NCI-H345 (cell line): ENCODE results near the gene CHIT1.
A peak's percentile ranks its signal among the peaks of the same experiment; 100 is the strongest.
"Not testable (repeated sequence)": the region's sequence is repeated elsewhere in the genome, so short reads cannot be mapped to it uniquely, and the experiment has no call there.

Experiments
- DNase-seq: peaks from one replicate; lab custom pipeline; 2025; lab: John Stamatoyannopoulos, UW

The CHIT1 gene

DNA sequence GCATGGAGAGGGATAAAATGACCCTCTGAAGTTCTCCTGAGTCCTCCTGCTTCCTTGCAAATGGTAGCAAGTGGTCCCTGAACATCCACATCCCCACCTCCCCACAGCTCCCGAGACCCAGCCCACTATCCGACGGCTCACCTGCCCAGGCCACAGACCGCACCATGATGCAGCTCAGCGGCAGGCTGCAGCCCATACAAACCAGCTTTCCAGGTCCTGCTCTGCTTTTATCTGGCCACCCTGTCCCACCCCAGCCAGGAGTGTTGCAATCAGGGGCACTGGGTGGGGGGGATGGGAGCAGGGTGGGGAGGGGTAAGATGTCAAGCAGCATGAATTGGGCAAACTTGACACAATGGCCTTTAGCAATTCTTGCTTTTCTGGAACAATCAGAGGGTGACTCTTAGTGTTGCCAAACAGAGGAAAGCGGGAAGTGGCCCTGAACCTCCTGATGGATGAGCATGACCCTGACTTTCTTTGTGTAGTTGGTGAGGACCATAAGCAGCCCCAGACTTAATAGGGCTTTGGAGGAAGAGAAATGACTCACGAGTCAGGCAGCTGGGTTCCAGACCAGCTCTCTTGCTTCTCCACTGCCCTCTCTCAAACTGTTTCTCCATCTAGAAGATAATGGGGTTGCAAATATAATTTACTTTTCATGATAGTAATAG lies at the start of gene CHIT1:
Gene CHIT1, minus strand, starts transcription at position 203 of the 665 bp plus-strand sequence. Its CDS starts 37 bp downstream, at position 166.
- DNase-seq = no peak

DNA sequence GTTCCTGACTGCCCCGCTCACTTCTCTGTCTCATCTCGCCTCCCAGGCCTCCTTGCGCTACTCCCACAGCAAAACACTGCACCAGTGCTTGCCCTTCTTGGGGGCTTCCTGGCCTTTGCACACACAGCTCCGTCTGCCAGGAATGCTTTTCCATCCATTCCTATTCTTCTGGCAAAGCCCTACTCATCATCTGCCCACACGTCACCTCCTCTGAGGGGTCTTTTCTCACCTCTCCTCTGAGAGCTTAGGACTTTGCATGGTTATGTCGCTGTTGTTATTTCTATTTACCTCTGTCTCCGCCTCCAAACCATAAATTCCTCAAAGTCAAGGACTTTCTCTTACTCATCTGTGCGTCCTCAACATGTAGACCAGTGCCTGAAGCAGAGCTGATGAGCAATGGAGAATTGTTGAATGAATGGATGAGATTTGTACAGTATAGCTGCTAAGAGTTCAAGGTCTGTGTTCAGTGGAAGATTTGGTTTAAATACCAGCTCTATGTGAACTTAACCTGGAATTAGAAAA lies 49.5 kb upstream of the CHIT1 start:
- DNase-seq = no peak

DNA sequence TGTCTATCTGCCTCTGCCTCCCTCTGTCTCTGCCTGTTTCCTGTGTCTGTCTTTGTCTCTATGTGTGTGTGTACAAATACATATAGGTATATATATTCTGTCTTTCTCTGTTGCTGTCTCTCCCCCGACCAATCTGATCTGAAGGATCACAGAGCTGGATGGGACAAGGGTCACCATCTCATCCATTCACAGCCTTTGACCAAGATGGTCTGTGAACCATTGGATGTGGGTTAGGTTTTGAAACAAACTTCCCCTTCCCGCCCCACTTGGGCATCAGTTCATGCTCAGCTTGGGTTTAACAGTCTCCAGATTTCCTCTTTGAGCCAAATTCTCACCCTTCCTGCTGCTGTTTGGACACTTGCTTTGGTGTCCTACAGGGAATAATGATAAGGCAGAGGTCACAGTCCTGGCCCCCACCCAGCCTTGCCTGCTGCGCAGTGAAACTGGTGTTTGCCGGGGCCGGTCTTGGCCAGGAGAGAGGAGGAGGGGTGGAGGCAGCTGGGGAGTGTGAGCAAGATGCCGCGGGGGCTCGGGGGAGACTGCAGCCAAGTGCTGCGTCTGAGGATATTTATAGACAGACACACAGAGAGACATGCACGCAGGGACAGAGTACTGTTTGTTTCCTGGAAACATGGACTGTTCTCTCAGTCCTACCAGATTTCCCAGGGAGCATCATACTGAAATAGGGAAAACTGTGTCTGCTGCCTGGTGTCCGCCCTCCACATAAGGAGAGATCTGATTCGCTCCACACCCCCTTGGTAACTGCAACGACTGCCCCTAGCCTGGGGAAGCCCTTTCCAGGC lies 48.8 kb upstream of the CHIT1 start:
- no peak for DNase-seq

DNA sequence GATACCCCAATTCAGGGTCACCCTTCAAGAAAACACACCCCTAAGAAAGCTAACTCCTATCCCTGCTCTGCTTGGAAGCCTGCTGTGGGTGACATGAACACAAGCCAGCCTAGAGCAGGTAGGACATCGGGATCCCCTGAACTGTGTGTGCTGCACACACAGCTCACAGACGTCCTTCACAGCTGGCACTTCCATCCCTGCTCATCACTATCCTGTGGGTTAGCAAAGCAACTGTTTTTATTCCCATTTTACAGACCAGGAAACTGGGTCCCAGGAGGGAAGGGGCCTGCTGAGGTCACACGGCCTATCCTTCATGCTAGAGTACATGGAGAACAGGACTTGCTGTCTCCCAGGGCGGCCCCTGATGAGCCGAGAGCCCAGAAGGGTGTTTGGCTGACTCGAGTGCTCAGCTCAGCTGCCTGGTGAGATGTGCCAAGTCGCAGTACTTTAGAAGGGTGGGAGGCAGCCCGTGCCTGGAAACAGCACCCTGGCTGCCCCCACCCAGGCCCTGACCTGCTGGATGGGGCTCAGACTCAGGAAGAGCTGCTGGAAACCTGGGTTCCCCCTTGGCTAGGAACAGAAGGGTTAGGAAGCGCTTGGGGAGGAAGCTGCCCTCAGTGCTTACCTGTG lies 47.6 kb upstream of the CHIT1 start:
- no peak for DNase-seq

GRCh38 chr1:203276408-203276807 lies 46.9 kb upstream of the CHIT1 start:
- DNase-seq = no peak

- no peak for DNase-seq
Observed at GRCh38 chr1:203275656-203276272, 46.3 kb upstream of the CHIT1 start.

DNA sequence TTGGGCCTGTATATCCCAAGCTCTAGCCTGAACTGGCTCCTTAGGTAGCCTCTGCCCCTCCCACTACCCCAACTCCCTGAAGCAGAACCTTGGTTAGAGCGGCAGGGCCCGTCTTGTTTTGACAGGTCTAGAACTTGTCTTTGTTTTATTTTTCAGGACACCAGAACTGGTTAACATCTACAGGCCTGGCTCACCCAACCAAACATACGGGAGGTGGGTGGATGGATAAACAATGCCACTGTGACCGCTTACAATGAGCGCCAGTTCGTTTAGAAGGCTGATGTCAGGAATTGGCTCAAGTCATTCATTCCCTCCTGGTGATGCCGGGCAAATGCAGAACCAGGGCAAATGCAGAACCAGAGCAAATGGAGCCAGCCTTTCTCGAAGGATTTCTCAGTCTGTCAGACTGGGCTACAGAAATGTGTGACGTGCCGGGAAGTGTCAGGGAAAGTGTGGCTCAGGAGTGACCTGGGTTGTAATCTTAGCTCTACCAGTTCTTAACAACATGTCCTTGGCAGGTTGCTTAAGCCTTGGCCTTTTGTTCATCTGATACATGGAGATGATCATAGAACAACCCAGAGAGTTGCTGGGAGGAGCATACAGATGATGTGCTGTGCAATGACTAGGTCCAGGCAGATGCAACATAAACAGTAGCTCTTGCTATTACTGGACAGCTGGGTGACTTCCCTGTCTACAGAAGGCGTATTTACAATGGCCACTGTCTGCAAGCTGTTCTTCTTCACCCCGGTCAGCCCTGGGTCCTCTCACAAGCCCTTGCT lies 45.3 kb upstream of the CHIT1 start:
- no peak for DNase-seq

DNA sequence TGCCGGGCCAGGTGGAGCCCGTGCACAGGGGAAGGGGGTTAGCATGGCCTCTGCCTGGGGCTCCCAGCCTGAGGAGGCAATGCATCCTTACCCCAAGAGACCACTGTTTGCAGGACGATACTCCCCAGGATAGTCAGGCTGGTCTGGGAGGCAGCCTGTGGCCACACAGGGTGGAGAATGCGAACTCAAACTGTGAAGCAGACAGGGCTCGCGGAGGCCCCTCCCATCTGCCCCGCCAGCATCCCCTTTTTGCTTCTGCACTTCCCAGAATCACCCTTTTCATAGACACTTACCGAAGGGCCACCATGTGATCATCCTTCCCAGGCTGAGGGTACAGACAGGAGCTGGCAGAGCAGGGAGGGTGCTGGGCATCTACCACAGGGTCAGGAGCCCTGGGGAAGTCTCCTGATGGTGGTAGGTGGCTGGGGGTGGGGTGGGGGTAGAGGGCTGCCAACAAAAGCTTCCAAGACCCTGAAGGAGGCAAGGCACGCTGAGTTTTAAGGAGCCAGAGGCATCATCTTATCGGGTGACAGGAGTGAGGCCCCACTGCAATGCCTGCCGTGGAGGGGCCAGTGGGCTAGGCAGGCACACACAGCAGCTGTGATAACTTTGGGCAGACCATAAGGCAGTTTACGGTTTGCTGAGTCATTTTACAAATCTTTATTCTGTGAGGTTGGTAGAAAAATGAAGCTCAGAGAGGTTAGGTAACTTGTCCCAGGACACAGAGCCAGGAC lies 44.6 kb upstream of the CHIT1 start:
- DNase-seq = no peak

- peak; percentile 89 for DNase-seq
Observed at GRCh38 chr1:203273206-203273868, 43.9 kb upstream of the CHIT1 start.

DNA sequence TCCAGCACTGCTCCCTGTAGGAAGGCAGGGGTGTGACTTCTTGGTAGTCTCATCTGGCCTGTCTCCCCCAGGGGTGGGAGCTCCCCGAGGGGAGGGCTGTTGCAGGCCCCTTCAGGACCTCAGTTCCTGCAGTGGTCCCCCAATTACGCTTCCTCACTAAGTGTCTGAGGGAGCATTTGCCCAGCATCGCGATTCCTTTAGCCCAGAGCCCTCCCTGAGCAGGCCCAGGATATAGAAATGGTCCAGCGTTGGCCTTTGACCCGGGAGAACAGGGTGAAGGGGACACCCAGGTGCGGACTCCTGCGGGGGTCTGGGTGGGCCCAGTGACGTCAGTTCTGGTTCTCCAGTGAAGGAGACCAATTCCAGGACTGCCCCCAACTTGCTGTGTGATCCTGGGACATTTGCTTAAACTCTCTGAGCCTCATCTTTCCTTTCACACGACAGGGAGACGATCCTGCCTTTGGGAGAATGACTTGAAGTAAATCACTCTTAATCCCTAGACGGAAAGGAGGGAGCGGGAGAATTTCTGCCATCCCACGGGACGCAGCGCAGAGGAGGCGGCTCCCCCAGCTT lies 43.2 kb upstream of the CHIT1 start:
- DNase-seq = no peak

DNA sequence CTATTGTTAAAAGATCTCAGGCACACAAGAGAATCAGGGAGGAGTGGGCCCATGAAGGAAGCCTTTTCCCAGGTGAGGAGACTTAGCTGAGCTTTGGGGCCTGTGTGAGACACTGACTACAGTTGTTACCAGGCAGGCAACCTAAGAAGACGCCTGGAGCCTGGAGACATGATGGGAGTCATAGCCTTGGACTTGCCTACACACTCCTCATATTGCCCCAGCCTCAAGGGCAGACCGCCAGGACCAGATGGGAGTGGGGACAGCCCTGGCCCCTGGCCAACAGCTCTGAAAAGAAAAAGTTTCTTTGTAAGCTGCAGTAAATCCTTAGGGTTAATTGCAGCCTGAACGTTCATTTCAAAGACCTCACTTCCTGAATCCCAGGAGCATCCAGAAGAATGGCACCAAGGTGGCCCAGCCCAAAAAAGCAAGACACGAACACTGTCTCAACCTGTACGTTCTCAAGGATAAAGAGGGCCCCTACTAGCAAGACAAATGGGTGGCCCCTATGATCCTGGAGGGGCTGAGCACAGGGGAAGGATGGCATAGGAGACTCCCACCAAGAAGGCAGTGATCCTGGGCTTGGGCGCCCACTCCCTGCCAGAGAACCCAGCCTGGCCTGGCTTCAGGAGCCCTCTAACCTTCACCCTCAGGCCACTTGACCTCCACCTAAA lies 42.6 kb upstream of the CHIT1 start:
- no peak for DNase-seq

- no peak for DNase-seq
Observed at GRCh38 chr1:203271018-203271743, 41.7 kb upstream of the CHIT1 start.

DNA sequence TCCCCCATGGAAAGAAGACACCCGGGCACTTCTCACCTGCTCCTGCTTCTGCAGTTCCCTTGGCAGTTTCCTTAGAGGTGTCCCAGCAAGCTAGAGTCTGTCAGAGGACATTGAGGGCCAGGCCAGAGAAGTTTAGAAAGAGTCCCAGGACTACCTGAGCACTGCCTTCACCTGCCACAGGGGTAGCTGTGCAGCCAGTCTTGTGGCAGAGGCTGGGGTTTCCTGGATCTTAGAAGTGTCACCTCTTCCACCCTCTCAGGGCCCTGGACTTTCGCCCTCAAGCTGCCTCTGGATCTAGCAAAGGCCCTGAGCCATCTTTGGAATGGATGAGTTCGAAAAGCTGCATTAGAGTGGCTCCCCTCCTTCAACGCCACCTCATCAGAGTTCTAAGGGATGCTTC lies 41.0 kb upstream of the CHIT1 start:
- DNase-seq = no peak

DNA sequence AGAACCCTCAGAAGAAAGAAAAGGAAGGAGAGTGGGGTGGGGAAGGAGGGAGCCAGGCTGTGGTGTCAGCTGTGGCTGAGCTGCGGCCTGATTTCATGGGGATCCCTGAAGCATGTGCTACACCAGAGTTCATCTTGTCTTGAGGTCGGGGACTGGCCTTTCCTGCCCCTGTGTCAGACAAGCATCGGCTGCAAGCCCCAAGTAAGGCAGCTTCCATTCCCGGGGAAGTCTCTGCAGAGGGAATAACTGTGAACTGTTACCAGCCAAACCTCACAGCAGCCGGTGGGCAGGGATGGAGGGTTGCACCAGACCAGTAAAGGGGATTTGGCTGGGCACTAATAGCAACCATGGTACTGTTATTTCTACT lies 40.2 kb upstream of the CHIT1 start:
- no peak for DNase-seq

DNA sequence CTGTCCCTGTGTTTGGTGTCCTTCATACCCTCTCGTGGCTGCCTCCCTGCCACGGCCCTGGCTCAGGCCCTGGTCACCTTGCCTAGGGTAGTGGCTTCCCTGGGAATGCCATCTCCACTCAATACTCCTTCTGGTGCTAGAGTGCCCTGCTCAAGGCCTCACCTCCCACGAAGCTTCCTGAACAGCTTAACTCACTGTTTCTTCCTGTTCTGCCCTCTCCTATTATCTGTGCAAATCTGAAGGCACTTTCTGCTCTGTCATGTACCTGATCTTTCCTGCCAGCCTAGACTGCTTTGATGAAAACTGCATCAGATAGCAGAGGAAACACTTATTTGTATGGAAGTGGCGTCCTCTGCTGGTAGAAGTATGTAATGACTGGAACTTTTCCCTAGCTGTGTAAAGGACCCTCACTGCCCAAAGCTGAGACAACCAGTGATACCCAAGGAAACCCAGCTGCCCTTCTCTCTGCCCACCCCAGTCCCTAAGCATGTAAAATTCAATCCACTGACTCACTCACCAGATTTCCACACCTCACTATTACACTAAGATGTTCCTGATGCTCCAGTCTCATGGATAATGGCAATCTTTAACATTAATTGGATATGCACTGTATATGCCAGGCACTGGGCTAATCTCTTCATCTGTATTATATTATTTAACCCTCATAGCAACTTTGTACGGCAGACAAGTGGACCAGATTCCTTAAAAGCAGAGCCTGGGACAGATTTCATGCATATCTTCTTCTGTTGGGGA lies 39.6 kb upstream of the CHIT1 start:
- peak; percentile 63 for DNase-seq

- DNase-seq = no peak
Observed at GRCh38 chr1:203267912-203268311, 38.4 kb upstream of the CHIT1 start.

- peak; percentile 86 for DNase-seq
Observed at GRCh38 chr1:203267347-203267846, 37.9 kb upstream of the CHIT1 start.

- not testable (repeated sequence) for DNase-seq
Observed at GRCh38 chr1:203266140-203266539, 36.7 kb upstream of the CHIT1 start.
